Neural cell (in vitro differentiated cells): ENCODE data around the gene UBN2.

ENCODE experiments used
- CTCF ChIP-seq: fragments of 450-650 bp; IDR thresholded peaks from 2 replicates; pipeline ENCODE4 v1.5.1; 2014; ENCODE audit warnings: antibody characterized with exemption, mild to moderate bottlenecking, moderate library complexity; ENCODE audit not compliant: poor library complexity, severe bottlenecking
- MXI1 ChIP-seq: fragments of 450-650 bp; conservative IDR thresholded peaks from 2 replicates; pipeline ENCODE4 v1.6.1; 2014; ENCODE audit warnings: antibody characterized with exemption, mild to moderate bottlenecking; ENCODE audit not compliant: poor library complexity, severe bottlenecking

DNA sequence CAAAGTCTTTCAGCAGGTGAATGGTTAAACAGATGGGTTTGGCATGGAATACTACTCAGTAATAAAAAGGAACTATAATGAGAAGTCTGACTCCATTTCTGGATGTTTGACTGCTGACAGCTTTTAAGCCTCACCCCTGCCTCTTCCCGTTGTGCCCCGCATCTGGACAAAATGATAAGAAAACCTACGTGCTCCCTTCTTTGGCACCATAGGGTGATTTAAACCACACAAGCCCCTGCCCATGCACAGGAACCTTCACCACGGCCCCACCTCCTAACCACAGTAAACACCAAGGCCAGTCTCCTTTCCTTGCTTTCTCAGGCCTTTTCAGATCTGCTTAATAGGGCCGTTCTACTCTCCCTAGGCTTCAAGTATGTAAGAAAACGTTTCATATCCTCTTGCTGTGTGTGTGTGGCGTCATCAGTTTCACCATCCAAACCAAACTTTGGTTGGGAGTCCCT is 47.1 kb upstream of the UBN2 start:
- TF ChIP-seq CTCF (no peak), MXI1 (no peak)
